NCI-H1105 (cell line): Measurements from ENCODE around the gene C10orf90.
A peak's percentile ranks its signal among the peaks of the same experiment; 100 is the strongest.

ENCODE experiments used
- DNase-seq: peaks from one replicate; lab custom pipeline; 2025; lab: John Stamatoyannopoulos, UW

Gene C10orf90

DNA sequence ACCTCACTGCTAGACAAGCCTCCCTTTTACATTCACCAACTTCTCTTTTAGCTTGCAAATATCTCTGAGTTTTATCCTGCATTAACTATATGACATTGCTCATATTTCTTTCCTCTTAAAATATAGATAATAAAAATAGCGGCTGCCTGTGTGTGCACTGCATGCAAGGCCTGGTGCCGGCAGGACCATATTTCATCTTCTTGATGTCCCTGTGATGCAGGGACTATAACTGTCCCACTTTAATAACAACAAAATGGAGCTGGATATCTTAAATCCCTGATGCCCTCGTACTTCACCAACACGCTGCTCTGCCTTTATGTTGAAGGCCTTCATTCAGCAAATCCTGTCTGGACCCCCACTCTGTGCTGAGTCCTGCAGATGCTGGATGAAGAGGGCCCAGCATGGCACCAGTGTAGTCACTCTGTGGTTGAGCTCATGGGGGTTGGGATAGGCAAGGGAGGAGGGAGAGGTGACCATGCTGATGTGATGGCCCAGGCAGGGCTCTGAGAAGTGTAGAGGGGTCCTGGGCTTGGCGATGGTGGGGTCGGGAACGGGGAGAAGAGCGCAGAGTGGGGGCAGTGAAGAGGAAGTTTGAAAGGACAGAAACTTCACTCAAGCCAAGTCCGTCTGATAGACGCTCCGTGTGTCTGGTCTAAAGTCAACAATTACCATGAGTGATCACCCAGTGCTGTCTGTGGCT lies 40.4 kb downstream of the C10orf90 start:
- no peak for DNase-seq

DNA sequence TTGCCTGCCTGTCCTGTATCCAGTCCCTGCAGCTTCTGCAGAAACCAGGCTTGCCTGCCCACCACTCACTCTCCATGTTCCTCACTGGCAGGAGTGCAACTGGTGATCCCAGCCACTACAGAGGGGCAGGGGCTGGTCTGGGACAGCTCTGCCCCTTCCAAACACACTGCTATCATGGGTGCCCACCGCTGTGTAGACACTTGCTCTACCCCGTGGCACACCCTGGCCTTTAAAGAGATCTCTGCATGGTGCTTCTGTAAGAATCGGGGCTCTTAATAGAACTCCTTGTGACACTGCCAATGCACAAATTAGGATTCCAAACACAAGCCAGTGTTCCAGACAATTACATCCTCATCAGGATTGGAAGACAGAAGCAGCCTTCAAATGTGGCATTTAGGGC lies 41.7 kb downstream of the C10orf90 start:
- no peak for DNase-seq

DNA sequence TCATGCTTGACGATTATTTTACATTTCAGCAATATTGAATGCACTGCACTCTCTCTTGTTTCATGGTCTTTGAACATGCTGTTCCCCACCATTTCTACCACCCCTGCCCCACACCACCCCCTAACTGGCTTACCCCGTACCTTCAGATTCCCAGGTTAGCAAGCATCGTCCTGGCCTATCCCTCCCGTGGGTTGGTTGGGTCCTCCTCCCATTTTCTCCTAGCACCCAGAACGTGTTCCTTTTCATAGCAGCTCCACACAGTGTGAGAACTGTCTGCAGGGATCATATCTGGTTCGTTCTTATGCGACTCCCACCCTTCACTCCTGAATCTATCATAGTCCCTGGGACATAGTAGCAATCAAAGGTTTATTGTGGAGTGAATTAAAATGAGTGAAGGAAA lies 48.6 kb downstream of the C10orf90 start:
- no peak for DNase-seq

DNA sequence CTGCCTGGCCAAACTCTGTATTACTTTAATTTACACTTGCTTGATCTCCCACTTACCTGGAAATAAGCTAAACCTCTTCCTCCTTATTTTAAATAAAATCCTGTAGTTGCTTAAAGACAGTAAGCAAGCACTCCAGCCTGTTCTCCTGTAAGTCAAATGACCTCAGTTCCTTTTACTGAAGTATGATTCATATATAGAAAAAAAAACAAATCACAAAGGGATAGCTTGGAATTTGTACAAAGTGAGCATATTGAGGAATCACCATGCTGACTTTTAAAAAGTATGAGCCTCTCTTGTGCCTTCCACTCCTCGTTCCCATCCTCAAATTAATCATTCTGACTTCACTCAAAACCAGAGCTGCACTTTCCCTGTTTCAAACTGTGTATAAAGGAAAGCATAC lies 52.0 kb downstream of the C10orf90 start:
- no peak for DNase-seq

DNA sequence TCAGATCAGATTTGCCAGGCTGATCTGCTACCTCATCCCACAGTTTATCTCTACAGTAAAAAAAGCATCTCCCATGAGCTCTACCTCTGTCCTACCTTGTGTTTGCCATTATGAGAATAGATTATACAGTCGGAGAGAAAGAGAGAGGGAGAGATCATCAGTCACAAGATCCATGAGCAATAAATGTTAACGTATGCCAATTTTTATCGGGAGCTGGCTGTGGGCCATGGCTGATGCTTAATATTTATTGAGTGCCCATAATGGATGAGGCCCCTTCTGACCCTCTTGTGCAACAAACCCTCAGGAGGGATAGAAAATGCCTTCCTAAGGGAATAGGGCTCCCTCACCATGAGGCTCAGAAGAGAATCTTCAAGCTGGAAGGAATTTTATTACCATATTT lies 52.8 kb downstream of the C10orf90 start:
- DNase-seq, result no peak

DNA sequence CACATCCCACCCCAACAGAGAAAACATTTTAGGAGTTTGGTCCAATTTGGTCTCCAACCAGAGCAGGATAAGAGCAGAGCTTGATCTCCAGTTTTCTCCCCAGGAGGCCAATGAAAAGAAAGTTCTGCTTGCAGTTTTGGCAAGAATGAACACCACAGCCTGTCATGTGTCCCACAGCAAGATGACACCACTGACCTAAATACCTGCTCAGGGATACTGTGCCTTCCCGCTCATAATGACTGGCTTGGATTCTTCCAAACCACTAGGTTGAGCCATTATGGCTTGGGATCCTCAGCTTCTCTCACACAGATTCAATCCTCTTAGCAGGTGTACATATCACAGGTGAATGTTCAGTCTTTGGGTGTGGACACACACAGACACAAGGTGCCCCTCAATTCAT lies 53.3 kb downstream of the C10orf90 start:
- no peak for DNase-seq

DNA sequence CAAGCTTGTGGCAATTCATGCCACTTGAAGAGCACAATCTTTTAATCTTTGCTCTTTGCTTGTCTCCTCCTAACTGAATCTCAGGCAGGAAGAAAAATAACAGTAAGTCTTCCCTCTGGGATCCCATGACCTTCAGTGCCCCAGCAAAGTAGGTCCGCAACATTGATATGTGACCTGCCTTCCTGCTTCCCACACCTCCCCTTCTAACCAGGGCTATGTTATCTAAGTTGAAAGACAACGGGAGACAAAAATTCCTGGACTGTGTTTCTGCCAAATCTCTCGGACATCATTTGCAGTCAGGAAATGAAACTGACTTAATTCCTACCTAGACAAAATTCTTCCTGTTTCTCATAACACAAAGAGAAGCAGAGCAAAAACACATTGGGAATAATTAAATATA lies 53.8 kb downstream of the C10orf90 start:
- DNase-seq, result no peak

DNA sequence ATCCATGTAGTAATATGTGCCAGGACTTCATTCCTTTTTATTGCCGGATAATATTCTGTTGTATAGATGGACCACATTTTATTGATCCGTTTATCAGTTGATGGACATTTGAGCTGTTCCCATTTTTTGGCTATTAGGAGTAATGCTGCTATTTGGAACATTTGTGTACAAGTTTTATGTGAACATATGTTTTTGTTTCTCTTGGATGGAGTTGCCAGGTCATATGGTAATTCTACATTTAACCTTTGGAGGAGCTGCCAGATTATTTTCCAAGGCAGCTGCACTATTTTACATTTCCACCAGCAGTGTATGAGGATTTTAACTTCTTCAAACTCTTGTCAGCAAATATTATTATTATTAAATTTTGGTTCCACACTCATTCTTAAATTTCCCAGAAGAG lies 59.2 kb downstream of the C10orf90 start:
- DNase-seq, result no peak

DNA sequence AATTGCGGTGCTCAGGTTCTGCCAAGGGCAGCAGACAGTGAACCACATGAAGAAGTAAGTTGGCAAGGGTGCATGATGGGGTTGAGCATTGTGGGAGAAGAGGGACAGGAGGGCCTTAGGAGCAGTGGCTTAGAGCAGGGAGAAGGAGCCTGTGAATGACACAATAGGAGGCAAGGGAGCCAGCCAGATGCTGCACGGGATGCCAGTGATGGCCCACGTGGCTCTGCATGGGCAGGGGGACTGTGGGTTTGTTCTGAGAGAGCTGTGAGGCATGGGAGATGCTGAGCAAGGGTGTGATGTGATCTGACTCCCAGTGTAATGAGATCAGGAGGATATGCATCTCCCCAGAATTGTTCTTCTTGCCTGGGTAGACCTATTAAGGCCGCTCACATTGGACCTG lies 60.9 kb downstream of the C10orf90 start:
- no peak for DNase-seq

DNA sequence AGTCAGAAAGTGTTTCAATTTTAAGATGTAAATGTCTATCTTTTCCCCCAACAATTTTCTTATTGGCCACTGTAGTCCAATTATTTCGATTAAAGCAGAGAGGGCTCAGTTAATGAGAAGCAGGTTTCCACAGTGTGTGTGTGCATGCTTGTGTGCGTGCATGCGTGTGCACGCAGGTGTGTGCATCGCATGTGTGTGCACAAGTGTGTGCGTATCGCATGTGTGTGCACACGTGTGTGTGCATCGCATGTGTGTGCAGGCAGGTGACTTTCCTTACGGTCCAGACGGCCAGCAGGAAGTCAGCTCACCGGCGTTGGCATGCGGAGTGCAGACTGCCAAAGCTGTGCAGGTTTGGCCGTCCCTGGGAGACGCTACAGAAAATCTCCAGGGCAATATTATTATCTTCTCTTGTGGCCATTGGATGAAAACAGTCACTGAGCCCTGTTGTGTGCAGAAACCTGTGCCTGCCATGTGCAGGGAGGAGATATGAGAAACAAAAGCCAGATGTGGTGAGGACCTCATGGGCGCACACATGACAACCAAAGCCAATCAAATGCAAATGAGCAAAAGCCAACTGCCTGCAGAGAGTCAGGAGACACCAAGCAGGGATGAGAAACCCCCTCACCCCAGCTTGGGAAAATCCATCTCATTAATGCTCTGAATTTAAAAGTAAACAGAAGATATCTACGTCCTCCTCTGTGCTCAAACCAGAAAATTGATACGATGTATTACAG lies 70.4 kb downstream of the C10orf90 start:
- DNase-seq, result no peak

DNA sequence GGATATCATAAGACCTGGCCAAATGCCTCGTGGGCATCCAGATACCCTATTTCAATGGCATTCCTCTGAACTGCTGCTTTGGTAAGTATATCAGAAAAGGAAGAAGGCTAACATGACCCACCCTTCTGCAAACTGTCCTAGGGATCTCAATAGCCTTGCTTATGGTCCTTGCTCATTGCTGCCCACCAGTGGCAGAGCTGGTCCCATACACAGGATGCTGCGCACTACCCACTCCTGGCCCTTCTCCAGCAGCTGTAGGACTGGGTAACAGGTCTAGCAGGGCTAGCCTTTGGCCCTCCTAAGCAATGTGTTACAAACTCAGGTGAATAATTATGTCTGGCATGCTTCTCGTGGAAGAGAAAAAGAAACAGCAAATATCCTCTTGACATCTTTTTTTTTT lies 72.5 kb downstream of the C10orf90 start:
- DNase-seq, result peak; percentile 20

DNA sequence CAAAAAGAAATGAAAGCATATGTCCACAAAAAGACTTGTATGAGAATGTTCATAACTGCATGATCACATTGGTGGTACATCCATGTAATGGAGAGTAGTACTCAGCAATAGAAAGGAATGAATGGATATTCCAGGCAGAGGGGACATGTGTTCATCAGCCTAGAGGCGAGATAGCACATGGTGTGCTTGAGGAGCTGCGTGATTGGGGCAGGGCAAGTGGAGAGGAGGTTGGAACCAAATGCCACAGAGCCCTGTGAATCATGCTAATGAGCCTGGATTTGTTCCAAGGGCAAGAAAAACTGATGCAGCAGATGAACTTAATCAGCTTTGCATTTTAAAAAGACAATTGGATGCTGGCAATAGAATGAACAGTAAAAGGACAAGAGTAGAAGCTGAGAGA lies 73.3 kb downstream of the C10orf90 start:
- DNase-seq, result no peak

DNA sequence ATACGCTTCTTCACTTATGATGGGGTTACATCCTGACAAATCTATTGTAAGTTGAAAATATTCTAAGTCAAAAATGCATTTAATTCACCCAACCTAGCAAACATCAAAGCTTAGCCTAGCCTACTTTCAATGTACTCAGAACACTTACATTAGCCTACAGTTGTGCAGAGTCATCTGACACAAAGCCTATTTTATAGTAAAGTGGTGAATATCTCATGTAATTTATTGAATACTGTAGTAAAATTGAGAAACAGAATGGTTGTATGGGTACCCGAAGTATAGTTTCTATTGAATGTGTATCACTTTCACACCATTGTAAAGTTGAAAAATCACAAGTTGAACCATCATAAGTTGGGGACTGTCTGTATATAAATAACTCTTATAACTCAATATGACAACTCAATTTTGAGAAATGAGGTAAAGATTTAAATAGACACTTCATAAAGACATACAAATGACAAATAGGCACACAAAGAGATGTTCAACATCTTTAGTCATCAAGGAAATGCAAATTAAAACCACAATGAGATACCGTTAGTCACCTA lies 73.9 kb downstream of the C10orf90 start:
- no peak for DNase-seq

DNA sequence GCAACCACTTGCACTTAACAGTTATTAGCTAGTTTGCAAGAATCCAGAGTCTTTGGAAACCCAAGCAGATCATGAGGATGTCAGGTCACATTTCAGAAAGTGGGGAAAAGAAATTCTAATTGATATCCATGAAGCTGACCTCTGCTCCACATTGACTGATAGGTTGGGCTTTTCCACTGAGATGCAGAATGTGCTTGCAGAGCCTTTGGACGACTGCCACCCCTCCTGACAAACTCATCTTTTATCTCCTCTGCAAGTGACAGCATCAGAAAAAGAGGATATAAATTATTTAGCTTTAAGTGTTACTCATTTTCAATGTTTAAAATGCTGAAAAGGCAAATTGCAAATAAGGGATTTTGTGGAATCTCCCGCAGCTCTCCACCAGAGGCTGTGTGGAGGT lies 75.3 kb downstream of the C10orf90 start:
- no peak for DNase-seq

DNA sequence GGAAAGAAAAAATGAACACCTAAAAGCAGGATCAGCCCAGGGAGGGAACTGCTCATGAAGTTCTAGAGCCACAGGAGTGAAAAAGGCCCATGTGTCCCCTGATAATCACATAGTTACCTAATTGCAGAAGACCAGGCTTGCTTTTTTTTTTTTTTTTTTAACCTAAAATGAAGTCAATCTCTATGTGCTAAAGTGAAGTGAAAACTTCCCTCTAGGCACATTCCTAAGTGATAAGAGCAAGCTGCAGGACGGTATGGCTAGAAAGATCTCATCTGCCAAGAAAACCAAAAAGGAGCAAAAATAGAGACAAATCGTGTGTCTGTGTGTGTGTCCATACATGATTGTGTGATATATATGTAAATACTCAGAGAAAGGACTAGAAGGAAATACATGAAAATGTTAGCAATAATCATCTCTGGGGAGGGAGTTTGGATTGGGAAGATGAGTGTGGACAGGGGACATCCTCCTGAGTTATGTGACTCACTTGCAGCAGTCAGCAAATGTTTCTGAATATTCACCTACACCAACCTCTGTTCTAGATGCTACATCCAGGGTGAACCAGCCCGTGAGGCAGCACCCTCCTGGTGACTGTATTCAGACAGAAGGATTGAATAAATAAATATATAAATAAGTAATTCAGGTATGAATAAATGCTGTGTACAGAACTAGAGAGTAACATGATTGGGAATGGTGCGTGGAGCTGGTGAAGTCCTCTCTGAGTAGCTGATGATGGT lies 76.4 kb downstream of the C10orf90 start:
- DNase-seq, result no peak

DNA sequence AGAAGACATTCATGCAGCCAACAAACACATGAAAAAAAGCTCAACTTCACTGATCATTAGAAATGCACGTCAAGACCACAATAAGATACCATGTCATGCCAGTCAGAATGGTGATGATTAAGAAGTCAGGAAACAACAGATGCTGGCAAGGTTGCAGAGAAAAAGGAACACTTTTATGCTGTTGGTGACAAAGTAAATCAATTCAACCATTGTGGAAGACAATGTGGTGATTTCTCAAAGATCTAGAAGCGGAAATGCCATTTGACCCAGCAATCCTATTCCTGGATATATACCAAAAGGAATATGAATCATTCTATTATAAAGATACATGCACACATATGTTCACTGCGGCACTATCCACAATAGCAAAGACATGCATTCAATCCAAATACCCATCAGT lies 77.6 kb downstream of the C10orf90 start:
- DNase-seq, result no peak

DNA sequence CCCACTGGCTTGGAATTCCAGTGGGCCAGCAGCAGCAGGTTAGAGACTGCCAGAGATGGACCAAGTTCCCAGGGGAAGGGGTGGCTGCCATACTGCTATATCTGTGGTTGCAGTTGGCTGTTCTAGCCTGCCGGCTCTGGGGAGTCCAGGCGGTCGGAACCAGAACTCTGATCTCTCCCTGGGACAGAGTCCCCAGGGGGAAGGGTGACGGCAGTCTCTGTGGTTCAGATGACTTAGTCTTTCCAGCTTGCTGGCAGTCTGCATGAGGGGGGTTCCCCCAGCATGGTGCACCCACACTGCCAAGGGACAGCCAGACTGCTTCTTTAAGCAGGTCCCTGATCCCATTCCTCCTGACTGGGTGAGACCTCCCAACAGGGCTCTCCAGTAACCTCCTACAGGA lies 82.5 kb downstream of the C10orf90 start:
- DNase-seq, result no peak

DNA sequence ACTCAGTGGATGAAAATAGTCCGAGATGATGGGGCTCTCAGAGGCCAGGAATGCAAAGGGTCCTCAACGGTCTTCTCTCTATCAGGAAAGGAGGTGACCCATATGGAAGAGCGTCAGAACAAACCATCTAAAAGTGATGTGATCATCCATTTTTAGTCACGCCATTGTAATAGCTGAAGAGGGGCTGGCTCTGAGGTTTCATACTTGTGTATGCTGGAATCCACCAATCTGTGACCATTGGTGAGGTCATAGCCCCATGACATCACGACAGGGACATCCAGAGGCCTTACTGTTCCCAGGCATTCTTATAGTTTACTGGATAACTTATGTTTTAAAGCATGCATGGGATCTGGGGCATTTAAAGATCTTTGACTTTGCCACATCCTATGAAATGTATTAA lies 83.6 kb downstream of the C10orf90 start:
- no peak for DNase-seq

DNA sequence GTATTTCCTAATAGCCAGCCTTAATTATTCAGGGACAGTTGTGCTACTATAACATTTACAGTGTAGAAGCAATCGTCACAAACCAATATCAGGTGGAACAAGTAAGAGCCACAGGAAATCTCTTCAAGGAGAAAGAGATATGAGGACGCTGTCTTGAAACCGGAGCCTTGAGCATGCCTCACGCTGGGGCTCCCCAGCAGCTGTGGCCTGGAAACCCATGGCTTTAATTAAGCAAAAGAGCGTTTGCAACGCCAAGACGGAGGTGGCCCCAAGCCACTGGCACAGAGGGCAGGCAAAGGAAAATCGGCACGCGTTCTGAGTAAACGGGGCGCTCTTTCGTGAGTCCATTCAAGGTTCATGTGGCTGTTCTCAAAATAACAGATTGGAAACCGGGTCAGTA lies 84.4 kb downstream of the C10orf90 start:
- DNase-seq, result no peak

DNA sequence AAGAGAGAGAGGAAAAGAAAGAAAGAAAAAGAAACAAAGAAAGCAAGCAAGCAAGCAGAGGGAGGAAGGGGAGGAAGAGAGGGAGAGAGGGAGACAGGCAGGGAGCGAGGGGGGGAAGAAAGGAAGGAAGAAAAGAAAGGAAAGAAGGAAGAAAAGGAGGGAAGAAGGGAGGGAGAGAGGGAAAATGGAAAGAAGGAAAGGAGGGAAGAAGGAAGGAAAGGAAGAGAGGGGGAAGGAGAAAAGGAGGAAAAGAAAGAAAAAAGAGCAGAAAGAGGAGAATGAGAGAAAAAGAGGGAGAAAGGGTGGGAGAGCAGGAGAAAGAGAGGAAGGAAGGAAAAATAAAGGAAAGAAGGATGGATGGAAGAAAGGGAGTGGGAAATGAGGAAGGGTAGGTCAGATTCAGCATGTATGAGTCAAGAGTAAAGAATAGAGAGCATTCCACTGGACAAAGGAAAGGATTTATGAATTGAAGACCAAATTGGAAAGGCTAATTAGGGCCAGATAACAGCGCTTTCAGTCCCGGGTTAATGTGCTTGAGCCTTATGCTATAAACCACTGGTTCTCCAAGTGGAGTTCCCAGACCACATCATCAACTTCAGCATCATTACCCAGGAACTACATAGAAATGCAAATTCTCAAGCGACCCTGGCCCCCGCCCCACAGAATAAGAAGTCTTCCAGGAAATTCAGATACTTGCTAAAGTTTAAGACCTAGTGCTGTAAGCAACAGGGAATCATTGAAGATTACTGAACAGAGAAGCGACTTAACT lies 85.1 kb downstream of the C10orf90 start:
- DNase-seq, result no peak

DNA sequence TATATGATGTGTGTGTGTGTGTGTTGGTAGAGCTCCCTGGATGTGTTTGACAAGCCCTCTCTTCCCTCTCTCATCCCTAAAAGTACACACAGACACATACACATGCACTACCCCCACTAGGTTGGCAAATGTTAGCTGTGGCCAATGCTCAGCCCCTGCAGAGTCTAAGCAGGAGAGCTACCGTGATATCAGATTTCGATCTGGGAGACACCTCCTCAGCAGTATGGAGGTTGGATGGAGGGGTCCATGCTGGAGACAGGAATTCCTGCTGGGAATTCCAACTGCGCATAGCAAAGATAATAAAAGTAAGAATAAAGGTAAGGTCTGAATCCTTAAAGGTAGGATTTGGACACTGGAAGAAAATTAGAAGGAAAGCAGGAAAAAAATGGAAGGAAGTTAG lies 85.7 kb downstream of the C10orf90 start:
- no peak for DNase-seq

DNA sequence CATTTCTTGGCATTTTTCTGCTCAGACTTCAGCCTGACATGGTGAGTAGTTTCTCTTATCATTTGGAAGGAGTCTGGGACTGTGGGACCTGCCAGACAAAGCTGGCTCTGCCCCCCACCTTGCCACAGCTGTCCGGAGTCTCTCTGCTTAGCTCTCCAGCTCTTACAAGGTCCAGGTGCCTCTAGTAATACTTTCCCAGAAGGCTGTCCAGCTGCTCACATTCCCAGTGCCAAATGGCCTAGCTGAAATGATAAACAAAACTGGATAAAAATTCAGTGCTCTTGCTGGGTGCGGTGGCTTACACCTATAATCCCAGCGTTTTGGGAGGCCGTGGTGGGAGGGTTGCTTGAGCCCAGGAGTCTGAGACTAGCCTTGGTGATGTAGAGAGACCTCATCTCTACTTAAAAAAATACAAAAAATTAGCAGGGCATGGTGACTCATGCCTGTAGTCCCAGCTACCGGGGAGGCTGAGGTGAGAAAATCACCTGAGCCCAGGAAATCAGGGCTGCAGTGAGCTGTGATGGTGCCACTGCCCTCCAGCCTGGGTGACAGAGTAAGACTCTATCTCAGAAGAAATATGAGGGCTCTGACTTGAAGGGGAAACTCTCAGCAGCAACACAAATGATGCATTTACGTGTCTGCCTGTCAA lies 86.8 kb downstream of the C10orf90 start:
- DNase-seq, result no peak
